Loucy (cell line): ENCODE measurements around the gene KCNIP3.

Experiments used
- H2AFZ ChIP-seq: fragments of 200-600 bp; sonication (generic); 2 replicates; pipeline ENCODE4 v1.6.0; 2016; ENCODE audit warnings: antibody characterized with exemption, mild to moderate bottlenecking, low read length, moderate library complexity
- H3F3A ChIP-seq: fragments of 200-600 bp; 2 replicates; pipeline ENCODE4 v1.6.0; 2016; ENCODE audit warnings: antibody characterized with exemption, low read depth, mild to moderate bottlenecking
- H3K27me3 ChIP-seq: fragments of 200-600 bp; sonication (generic); 2 replicates; pipeline ENCODE4 v1.6.1; 2014; ENCODE audit warnings: low read length, mild to moderate bottlenecking; ENCODE audit not compliant: insufficient read depth, poor library complexity, severe bottlenecking
- H3K36me3 ChIP-seq: fragments of 200-600 bp; sonication (generic); 2 replicates; pipeline ENCODE4 v1.6.1; 2016; ENCODE audit warnings: low read length; ENCODE audit not compliant: insufficient read depth
- H3K4me1 ChIP-seq: fragments of 200-600 bp; sonication (generic); 2 replicates; pipeline ENCODE4 v1.5.1; 2014; ENCODE audit warnings: low read length, mild to moderate bottlenecking; ENCODE audit not compliant: insufficient read depth, poor library complexity, severe bottlenecking
- H3K4me2 ChIP-seq: fragments of 200-600 bp; sonication (generic); 2 replicates; pipeline ENCODE4 v1.6.0; 2014; ENCODE audit warnings: antibody characterized with exemption, low read length, low read depth, mild to moderate bottlenecking; ENCODE audit not compliant: poor library complexity, severe bottlenecking
- H3K4me3 ChIP-seq: fragments of 200-600 bp; sonication (generic); 2 replicates; pipeline ENCODE4 v1.5.1; 2014; ENCODE audit warnings: low read length, mild to moderate bottlenecking, mixed read lengths; ENCODE audit not compliant: poor library complexity, severe bottlenecking
- H3K79me2 ChIP-seq: fragments of 200-600 bp; sonication (generic); 2 replicates; pipeline ENCODE4 v1.6.1; 2014; ENCODE audit warnings: low read length; ENCODE audit not compliant: insufficient read depth
- H3K9ac ChIP-seq: fragments of 200-600 bp; sonication (generic); 2 replicates; pipeline ENCODE4 v1.6.0; 2014; ENCODE audit warnings: mild to moderate bottlenecking, low read depth, low read length, moderate library complexity; ENCODE audit not compliant: poor library complexity, severe bottlenecking
- H3K9me2 ChIP-seq: fragments of 200-600 bp; sonication (generic); replicated peaks from 2 replicates; pipeline ENCODE4 v1.6.1; 2016; ENCODE audit warnings: low read depth, low read length, mixed read lengths
- H3K9me3 ChIP-seq: fragments of 200-600 bp; sonication (generic); 2 replicates; pipeline ENCODE4 v1.6.1; 2014; ENCODE audit warnings: mild to moderate bottlenecking, antibody characterized with exemption, low read length, low read depth; ENCODE audit not compliant: insufficient read depth
- H4K20me1 ChIP-seq: fragments of 200-600 bp; sonication (generic); 2 replicates; pipeline ENCODE4 v1.6.0; 2014; ENCODE audit warnings: antibody characterized with exemption, low read length, mild to moderate bottlenecking; ENCODE audit not compliant: insufficient read depth, poor library complexity, severe bottlenecking
- EZH2phosphoT487 ChIP-seq: fragments of 200-600 bp; IDR thresholded peaks from 2 replicates; pipeline ENCODE4 v1.6.1; 2018; ENCODE audit warnings: antibody characterized with exemption, mild to moderate bottlenecking, moderate library complexity, borderline replicate concordance
- TF ChIP-seq, protein P1 (sequence below): fragments of 200-600 bp; sonication (generic); conservative IDR thresholded peaks from 2 replicates; pipeline ENCODE4 v1.5.1; 2014; ENCODE audit warnings: mild to moderate bottlenecking, antibody characterized with exemption, low read length

KCNIP3 gene

DNA sequence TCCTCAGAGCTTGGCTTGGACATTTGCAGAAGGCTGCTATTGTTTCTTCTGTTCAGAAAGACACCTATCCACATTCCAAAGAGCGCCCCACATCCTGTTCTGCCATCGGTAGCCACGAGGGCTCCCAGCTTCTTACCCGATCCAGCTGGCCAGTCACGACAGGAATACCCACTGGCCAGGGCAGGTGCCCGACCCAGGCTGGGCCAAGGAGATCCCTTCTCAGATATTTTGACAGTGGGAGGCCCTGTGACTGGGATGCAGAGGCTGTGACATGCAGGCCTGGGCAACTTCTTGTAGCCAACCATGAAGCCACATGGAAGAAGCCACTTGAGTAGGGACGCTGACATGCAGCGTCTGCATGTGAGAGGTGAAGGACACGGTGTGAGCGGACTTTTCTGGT, 34.5 kb downstream of the KCNIP3 start:
- H3K4me1 ChIP-seq = no peaks in the 10 kb centered on the region
- TF ChIP-seq, protein P1, sequence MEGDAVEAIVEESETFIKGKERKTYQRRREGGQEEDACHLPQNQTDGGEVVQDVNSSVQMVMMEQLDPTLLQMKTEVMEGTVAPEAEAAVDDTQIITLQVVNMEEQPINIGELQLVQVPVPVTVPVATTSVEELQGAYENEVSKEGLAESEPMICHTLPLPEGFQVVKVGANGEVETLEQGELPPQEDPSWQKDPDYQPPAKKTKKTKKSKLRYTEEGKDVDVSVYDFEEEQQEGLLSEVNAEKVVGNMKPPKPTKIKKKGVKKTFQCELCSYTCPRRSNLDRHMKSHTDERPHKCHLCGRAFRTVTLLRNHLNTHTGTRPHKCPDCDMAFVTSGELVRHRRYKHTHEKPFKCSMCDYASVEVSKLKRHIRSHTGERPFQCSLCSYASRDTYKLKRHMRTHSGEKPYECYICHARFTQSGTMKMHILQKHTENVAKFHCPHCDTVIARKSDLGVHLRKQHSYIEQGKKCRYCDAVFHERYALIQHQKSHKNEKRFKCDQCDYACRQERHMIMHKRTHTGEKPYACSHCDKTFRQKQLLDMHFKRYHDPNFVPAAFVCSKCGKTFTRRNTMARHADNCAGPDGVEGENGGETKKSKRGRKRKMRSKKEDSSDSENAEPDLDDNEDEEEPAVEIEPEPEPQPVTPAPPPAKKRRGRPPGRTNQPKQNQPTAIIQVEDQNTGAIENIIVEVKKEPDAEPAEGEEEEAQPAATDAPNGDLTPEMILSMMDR = no peak
- TF ChIP-seq EZH2phosphoT487 = no peak
- no peak overlapping the region for H3K4me3 ChIP-seq
- H4K20me1 ChIP-seq = no peaks in the 10 kb centered on the region
- no peak overlapping the region for H2AFZ ChIP-seq
- no peaks in the 10 kb centered on the region for H3K36me3 ChIP-seq
- no peak overlapping the region for H3K9ac ChIP-seq
- no peaks in the 10 kb centered on the region for H3F3A ChIP-seq
- no peaks in the 10 kb centered on the region for H3K9me3 ChIP-seq
- no peaks in the 10 kb centered on the region for H3K27me3 ChIP-seq
- H3K79me2 ChIP-seq = no peaks in the 10 kb centered on the region
- H3K9me2 ChIP-seq = no peaks in the 10 kb centered on the region
- no peak overlapping the region for H3K4me2 ChIP-seq

DNA sequence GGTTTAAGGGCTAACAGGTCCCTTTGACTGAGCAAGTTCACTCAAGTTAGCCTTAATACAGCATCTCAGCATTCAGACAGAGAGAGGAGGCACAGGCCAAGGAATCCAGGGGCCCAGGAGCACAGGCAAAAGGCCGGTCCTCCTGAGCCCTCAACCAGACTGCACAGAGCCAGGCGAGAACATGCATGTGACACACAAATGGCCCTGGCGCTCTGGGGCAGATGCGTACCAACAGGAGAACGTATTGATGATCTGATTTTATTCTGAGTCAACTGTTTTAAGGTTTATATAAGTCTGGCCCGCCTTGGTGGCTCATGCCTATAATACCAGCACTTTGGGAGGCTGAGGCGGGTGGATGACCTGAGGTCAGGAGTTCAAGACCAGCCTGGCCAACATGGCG, 34.9 kb downstream of the KCNIP3 start:
- no peaks in the 10 kb centered on the region for H3K9me2 ChIP-seq
- no peaks in the 10 kb centered on the region for H3K79me2 ChIP-seq
- no peak overlapping the region for H3K4me2 ChIP-seq
- no peaks in the 10 kb centered on the region for H3K36me3 ChIP-seq
- H3K4me3 ChIP-seq = no peak overlapping the region
- no peaks in the 10 kb centered on the region for H3K9me3 ChIP-seq
- H2AFZ ChIP-seq = no peak overlapping the region
- TF ChIP-seq EZH2phosphoT487 = no peak
- TF ChIP-seq, protein P1 = no peak
- no peaks in the 10 kb centered on the region for H3K4me1 ChIP-seq
- H3K27me3 ChIP-seq = no peaks in the 10 kb centered on the region
- no peaks in the 10 kb centered on the region for H3F3A ChIP-seq
- H4K20me1 ChIP-seq = no peaks in the 10 kb centered on the region
- H3K9ac ChIP-seq = no peak overlapping the region

DNA sequence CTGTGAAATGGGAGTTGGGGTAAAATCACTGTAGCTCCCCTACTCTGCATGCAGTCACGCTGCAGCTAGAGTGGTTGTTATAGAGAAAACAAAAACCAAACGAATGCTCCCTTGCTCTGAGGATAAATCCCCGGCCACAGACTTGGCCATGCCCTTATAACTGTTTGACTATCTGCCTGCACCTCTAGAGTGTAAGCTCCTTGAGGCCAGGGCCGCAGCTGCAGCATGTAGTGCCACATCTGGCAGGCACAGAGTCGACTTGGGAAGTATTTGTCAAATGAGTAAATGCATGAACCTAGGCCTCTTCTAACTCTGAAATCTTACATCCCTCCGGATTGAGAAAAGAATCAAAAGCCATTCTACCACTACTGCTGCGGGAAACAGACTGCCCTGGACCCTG, 35.9 kb downstream of the KCNIP3 start:
- Histone ChIP-seq H3K9me2 (no peaks in the 10 kb centered on the region), H3F3A (no peaks in the 10 kb centered on the region), H4K20me1 (no peaks in the 10 kb centered on the region), H3K9ac (no peak overlapping the region), H3K27me3 (no peaks in the 10 kb centered on the region), H2AFZ (no peak overlapping the region), H3K79me2 (no peaks in the 10 kb centered on the region), H3K4me2 (no peak overlapping the region), H3K4me3 (no peak overlapping the region), H3K4me1 (no peaks in the 10 kb centered on the region), H3K9me3 (no peaks in the 10 kb centered on the region), H3K36me3 (no peaks in the 10 kb centered on the region)
- no peak for TF ChIP-seq EZH2phosphoT487
- TF ChIP-seq, protein P1 = no peak
